Body of pancreas (tissue), 4 donors: ENCODE data around the gene AIF1.
A peak's percentile ranks its signal among the peaks of the same experiment; 100 is the strongest.

ENCODE experiments used
- CTCF ChIP-seq, 7 experiments: fragments of 450-650 bp in 4 of 7; fragments of 200-600 bp in 3 of 7; sonication (generic) in 3 of 7; IDR thresholded peaks; one replicate each; pipeline ENCODE4 v1.5.1; 2016 to 2019; ENCODE audit warnings: antibody characterized with exemption in 7 of 7
- POLR2A ChIP-seq, 3 donors: fragments of 450-650 bp; IDR thresholded peaks; one replicate each; pipeline ENCODE4 v1.6.1; 2016; ENCODE audit warnings: antibody characterized with exemption in 3 of 3, mild to moderate bottlenecking in 2 of 3

- peak; percentile 88 to 97 (median 94) for TF ChIP-seq CTCF (IDR thresholded peaks at IDR 0.05)
- TF ChIP-seq POLR2A (IDR thresholded peaks at IDR 0.05), result peak in 2 of 3 donors; percentile 64 to 65
Measured at GRCh38 chr6:31580807-31581433, 34.1 kb upstream of the AIF1 start.
